Adipose tissue (tissue), 3 donors: Measurements from ENCODE around the gene IMMP2L. TPM values are rescaled to one million over a fixed set of nuclear protein-coding genes. Genes with fewer than 3 reads are reported as not detected.

Experiments
- H3K27ac ChIP-seq: one replicate; pipeline ENCODE4 v1.5.1; 2013; ENCODE audit warnings: low read depth, low read length
- WGBS, 3 donors: extraction: QIAGEN DNeasy Blood & Tissue Kit; methylation state at CpG; one replicate each; pipeline ENCODE4 v1.1.7; 2013; 5-methylcytosine and 5-hydroxymethylcytosine counted together
- polyA plus RNA-seq, 3 donors: library from polyadenylated mRNA; stranded (reverse); fragments of 200-250 nt; gene quantifications; one replicate each; pipeline ENCODE4 v1.2.3, GENCODE V29; 2013
- donor health status: healthy with polysubstance abuse.
- donor health status: Bipolar disorder and iron deficiency.
- donor health status: healthy.

The IMMP2L gene
- polyA plus RNA-seq, 3 donors: 9.6 to 18.6 (median 15.0) TPM

GRCh38 chr7:111063166-111063565, 499.1 kb downstream of the IMMP2L start:
- no peak overlapping the region for H3K27ac ChIP-seq
- WGBS, 3 donors: 92 to 100% (median 94%) methylated on average over 1 of the region's 1 CpG

- no peak overlapping the region for H3K27ac ChIP-seq
These were observed 502.5 kb downstream of the IMMP2L start for GRCh38 chr7:111059833-111060232.

- 93 to 95% (median 93%) methylated on average over 4 of the region's 4 CpGs for WGBS, 3 donors
- H3K27ac ChIP-seq: no peak overlapping the region
These were observed 505.2 kb downstream of the IMMP2L start for GRCh38 chr7:111057066-111057465.

- no peak overlapping the region for H3K27ac ChIP-seq
- 93 to 96% (median 94%) methylated on average over 2 of the region's 2 CpGs for WGBS, 3 donors
These were observed 505.9 kb downstream of the IMMP2L start for GRCh38 chr7:111056371-111056770.

- WGBS, 3 donors: 84 to 90% (median 85%) methylated on average over 2 of the region's 2 CpGs
- H3K27ac ChIP-seq: no peak overlapping the region
These were observed 509.3 kb downstream of the IMMP2L start for GRCh38 chr7:111053035-111053434.

- 87 to 97% (median 93%) methylated on average over 1 of the region's 1 CpG for WGBS, 3 donors
- H3K27ac ChIP-seq: no peak overlapping the region
These were observed 510.5 kb downstream of the IMMP2L start for GRCh38 chr7:111051832-111052231.

- 75 to 84% (median 82%) methylated on average over 2 of the region's 2 CpGs for WGBS, 3 donors
These were observed 511.3 kb downstream of the IMMP2L start for GRCh38 chr7:111050875-111051416.

GRCh38 chr7:111049971-111050680, 512.2 kb downstream of the IMMP2L start:
- H3K27ac ChIP-seq: no peak overlapping the region
- 75 to 79% (median 77%) methylated on average over 7 of the region's 7 CpGs for WGBS, 3 donors

More at GRCh38 chr7:111050875-111051416, 511.3 kb downstream of the IMMP2L start:
- H3K27ac ChIP-seq: no peak overlapping the region

- WGBS, 3 donors: 95 to 97% (median 95%) methylated on average over 4 of the region's 4 CpGs
- H3K27ac ChIP-seq: no peak overlapping the region
These were observed 514.7 kb downstream of the IMMP2L start for GRCh38 chr7:111047595-111047994.

GRCh38 chr7:111045449-111045848, 516.8 kb downstream of the IMMP2L start:
- no peak overlapping the region for H3K27ac ChIP-seq

- H3K27ac ChIP-seq: no peak overlapping the region
- 95 to 100% (median 96%) methylated on average over 1 of the region's 1 CpG for WGBS, 3 donors
These were observed 518.7 kb downstream of the IMMP2L start for GRCh38 chr7:111043561-111043960.

GRCh38 chr7:111042842-111043241, 519.5 kb downstream of the IMMP2L start:
- WGBS, 3 donors: 92 to 95% (median 94%) methylated on average over 2 of the region's 2 CpGs

GRCh38 chr7:111041577-111041976, 520.7 kb downstream of the IMMP2L start:
- H3K27ac ChIP-seq: no peak overlapping the region
- 84 to 94% (median 91%) methylated on average over 2 of the region's 2 CpGs for WGBS, 3 donors

More at GRCh38 chr7:111042842-111043241, 519.5 kb downstream of the IMMP2L start:
- H3K27ac ChIP-seq: no peak overlapping the region

- 88 to 90% (median 88%) methylated on average over 3 of the region's 3 CpGs for WGBS, 3 donors
These were observed 524.1 kb downstream of the IMMP2L start for GRCh38 chr7:111038185-111038584.

GRCh38 chr7:111031916-111032315, 530.4 kb downstream of the IMMP2L start:
- H3K27ac ChIP-seq: no peak overlapping the region
- WGBS, 3 donors: 94 to 97% (median 96%) methylated on average over 7 of the region's 7 CpGs

More at GRCh38 chr7:111038185-111038584, 524.1 kb downstream of the IMMP2L start:
- H3K27ac ChIP-seq: no peak overlapping the region

- H3K27ac ChIP-seq: no peak overlapping the region
These were observed 532.0 kb downstream of the IMMP2L start for GRCh38 chr7:111030336-111030735.

- H3K27ac ChIP-seq: no peak overlapping the region
- WGBS, 3 donors: 7 to 43% (median 22%) methylated on average over 1 of the region's 1 CpG
These were observed 532.6 kb downstream of the IMMP2L start for GRCh38 chr7:111029574-111030251.

GRCh38 chr7:111029141-111029572, 533.1 kb downstream of the IMMP2L start:
- WGBS, 3 donors: 79 to 80% (median 79%) methylated on average over 1 of the region's 1 CpG
- H3K27ac ChIP-seq: no peak overlapping the region

- 85 to 89% (median 86%) methylated on average over 4 of the region's 4 CpGs for WGBS, 3 donors
These were observed 534.9 kb downstream of the IMMP2L start for GRCh38 chr7:111027396-111027795.

GRCh38 chr7:111026806-111027205, 535.5 kb downstream of the IMMP2L start:
- 80 to 91% (median 89%) methylated on average over 2 of the region's 2 CpGs for whole genome bisulfite sequencing, 3 donors
- H3K27ac ChIP-seq: no peak overlapping the region

More at GRCh38 chr7:111027396-111027795, 534.9 kb downstream of the IMMP2L start:
- H3K27ac ChIP-seq: no peak overlapping the region
